B cell (primary cell): Measurements from ENCODE around the gene ABHD6.

Experiments
- EZH2 ChIP-seq: IDR thresholded peaks from 2 replicates; pipeline ENCODE4 v1.6.1; 2012; ENCODE audit warnings: borderline replicate concordance, low read depth, mild to moderate bottlenecking, moderate library complexity, low read length; ENCODE audit not compliant: insufficient read depth, poor library complexity, severe bottlenecking
- TF ChIP-seq, protein P1 (sequence below): fragments of 200-600 bp; IDR thresholded peaks from one replicate; pipeline ENCODE4 v1.8.0; 2022; ENCODE audit warnings: antibody characterized with exemption, mild to moderate bottlenecking

DNA sequence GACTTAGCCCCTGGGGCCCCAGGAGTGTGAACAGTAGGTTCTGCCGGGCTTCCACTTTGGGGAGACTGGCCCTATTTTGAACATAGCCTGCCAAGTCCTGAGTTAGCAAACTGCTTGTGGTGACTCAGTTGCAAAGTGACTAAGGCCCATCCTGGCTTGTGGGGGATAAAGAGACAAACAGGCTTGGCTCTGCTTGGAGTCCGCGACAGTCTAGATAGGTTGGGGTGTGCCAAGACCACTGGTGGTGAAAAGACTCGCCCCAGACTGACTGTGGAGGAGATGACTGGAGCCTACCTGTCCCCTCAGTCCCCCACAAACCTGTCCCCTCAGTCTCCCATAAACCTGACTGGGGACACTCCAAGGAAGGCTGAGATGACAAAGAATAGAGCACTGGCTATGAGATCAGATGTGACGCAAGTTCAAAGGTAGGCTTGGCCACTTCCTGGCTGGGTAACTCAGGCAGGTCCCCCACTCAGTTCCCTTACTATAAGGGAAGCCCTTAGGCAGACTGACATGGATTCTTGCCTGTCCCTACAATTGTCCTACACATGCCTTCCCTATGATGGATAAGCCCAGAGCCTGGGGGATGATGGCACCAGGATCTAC is 31.1 kb upstream of the ABHD6 start:
- TF ChIP-seq, protein P1, sequence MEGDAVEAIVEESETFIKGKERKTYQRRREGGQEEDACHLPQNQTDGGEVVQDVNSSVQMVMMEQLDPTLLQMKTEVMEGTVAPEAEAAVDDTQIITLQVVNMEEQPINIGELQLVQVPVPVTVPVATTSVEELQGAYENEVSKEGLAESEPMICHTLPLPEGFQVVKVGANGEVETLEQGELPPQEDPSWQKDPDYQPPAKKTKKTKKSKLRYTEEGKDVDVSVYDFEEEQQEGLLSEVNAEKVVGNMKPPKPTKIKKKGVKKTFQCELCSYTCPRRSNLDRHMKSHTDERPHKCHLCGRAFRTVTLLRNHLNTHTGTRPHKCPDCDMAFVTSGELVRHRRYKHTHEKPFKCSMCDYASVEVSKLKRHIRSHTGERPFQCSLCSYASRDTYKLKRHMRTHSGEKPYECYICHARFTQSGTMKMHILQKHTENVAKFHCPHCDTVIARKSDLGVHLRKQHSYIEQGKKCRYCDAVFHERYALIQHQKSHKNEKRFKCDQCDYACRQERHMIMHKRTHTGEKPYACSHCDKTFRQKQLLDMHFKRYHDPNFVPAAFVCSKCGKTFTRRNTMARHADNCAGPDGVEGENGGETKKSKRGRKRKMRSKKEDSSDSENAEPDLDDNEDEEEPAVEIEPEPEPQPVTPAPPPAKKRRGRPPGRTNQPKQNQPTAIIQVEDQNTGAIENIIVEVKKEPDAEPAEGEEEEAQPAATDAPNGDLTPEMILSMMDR, result no peak
- no peak for TF ChIP-seq EZH2
